Epithelial cell of umbilical artery (primary cell): ENCODE measurements around the gene ZNF254. TPM values are rescaled to one million over a fixed set of nuclear protein-coding genes. Genes with fewer than 3 reads are reported as not detected.

Source experiments
- total RNA-seq: library from RNA; depleted of rRNA; stranded (reverse); fragments of >200 nt; gene quantifications from 2 replicates; pipeline ENCODE4 v1.2.3, GENCODE V29; 2014

The ZNF254 gene
- 12.5 and 13.3 TPM in 2 replicates for total RNA-seq

GRCh38 chr19:24086974-24087595 is at the start of gene ZNF254:
TSS of gene ZNF254 (plus strand) at chr19:24087187. CDS start at chr19:24087308, 121 bp downstream.

Other genes starting within 250 kb of the ZNF254 start
- gene ZNF726, start 172.3 kb upstream of the ZNF254 start, total RNA-seq: 1.6 and 2.7 TPM in 2 replicates